Spleen (tissue), 11 donors: ENCODE measurements around the gene HOMER3. TPM values are rescaled to one million over a fixed set of nuclear protein-coding genes. Genes with fewer than 3 reads are reported as not detected.

Experiments
- DNase-seq: peaks from one replicate; pipeline ENCODE4 v3.0.0-alpha.2; 2020
- H3K27ac ChIP-seq, 8 donors: fragments of 200-600 bp; sonication (generic) in 7 of 8; 1 replicate in 4 of 8; 2 replicates in 4 of 8; pipeline versions ENCODE4 v1.5.0 to v1.8.0; 2016 to 2021; ENCODE audit warnings: inconsistent platforms in 4 of 8, mild to moderate bottlenecking in 4 of 8, moderate library complexity in 1 of 8
- H3K27me3 ChIP-seq, 7 donors: fragments of 200-600 bp; sonication (generic) in 6 of 7; replicated peaks in 1 of 7; 1 replicate in 4 of 7; 2 replicates in 3 of 7; pipeline versions ENCODE4 v1.5.0 to v1.8.0; 2016 to 2021; ENCODE audit warnings: inconsistent platforms in 3 of 7, mild to moderate bottlenecking in 1 of 7
- H3K36me3 ChIP-seq, 6 donors: fragments of 200-600 bp; sonication (generic) in 5 of 6; 1 replicate in 4 of 6; 2 replicates in 2 of 6; pipeline versions ENCODE4 v1.5.0 to v1.8.0; 2016 to 2021; ENCODE audit warnings: inconsistent platforms in 2 of 6
- H3K4me1 ChIP-seq, 6 donors: fragments of 200-600 bp; sonication (generic) in 5 of 6; 1 replicate in 3 of 6; 2 replicates in 3 of 6; pipeline versions ENCODE4 v1.5.0 to v1.8.0; 2016 to 2021; ENCODE audit warnings: inconsistent platforms in 3 of 6
- H3K4me3 ChIP-seq, 8 donors: fragments of 200-600 bp; sonication (generic) in 7 of 8; 1 replicate in 4 of 8; 2 replicates in 4 of 8; pipeline versions ENCODE4 v1.5.0 to v1.8.0; 2016 to 2021; ENCODE audit warnings: inconsistent platforms in 4 of 8, mild to moderate bottlenecking in 4 of 8, moderate library complexity in 2 of 8
- H3K9me3 ChIP-seq, 8 donors: fragments of 200-600 bp; sonication (generic) in 7 of 8; 1 replicate in 4 of 8; 2 replicates in 4 of 8; pipeline versions ENCODE4 v1.5.0 to v1.8.0; 2016 to 2021; ENCODE audit warnings: inconsistent platforms in 4 of 8
- POLR2A ChIP-seq, 3 donors: fragments of 450-650 bp; IDR thresholded peaks; one replicate each; pipeline ENCODE4 v1.5.1; 2017; ENCODE audit warnings: antibody characterized with exemption in 3 of 3, mild to moderate bottlenecking in 1 of 3
- POLR2AphosphoS5 ChIP-seq, 3 donors: sonication (generic); formaldehyde crosslinking; IDR thresholded peaks; one replicate each; pipeline ENCODE4 v1.5.1; 2017; ENCODE audit warnings: antibody characterized with exemption in 3 of 3
- WGBS, 5 donors: extraction: QIAGEN DNeasy Blood & Tissue Kit in 3 of 5; methylation state at CpG; one replicate each; pipeline versions ENCODE4 v1.1.5 to v1.1.7; 2013 to 2018; 5-methylcytosine and 5-hydroxymethylcytosine counted together
- intact Hi-C: fragments of 100-400 bp; cut with DNase I; formaldehyde crosslinking; loops from one replicate; pipeline ENCODE4 v1.15.0; 2023; ENCODE audit warnings: low total_unique reads
- polyA plus RNA-seq, 3 donors: library from polyadenylated mRNA; stranded (reverse); fragments of 200-250 nt; gene quantifications; one replicate each; pipeline ENCODE4 v1.2.1, GENCODE V29; 2013
- total RNA-seq, 7 donors: library from RNA; depleted of rRNA in 3 of 7; stranded (reverse); fragments of >200 nt in 3 of 7; fragmentation: NEBNext Ultra II Directional in 4 of 7; extraction: Animal tissue kit (Norgen Biotek cat#: 25700) in 4 of 7; gene quantifications; one replicate each; pipeline versions ENCODE4 v1.1.0 to v1.2.1, GENCODE V29; 2016 to 2021
- TF ChIP-seq, protein P1 (sequence below), 11 experiments: fragments of 200-600 bp in 7 of 11; fragments of 450-650 bp in 4 of 11; sonication (generic) in 4 of 11; IDR thresholded peaks in 8 of 11; conservative IDR thresholded peaks in 3 of 11; 1 replicate in 7 of 11; 2 replicates in 4 of 11; pipeline versions ENCODE4 v1.4.0 to v1.8.0; 2016 to 2021; ENCODE audit warnings: antibody characterized with exemption in 11 of 11, inconsistent platforms in 4 of 11, mild to moderate bottlenecking in 1 of 11
- donor health status: healthy with polysubstance abuse.
- donor health status: DM: no; HTN: no; CAD: no; lungs with moderate emphysema.
- donor health status: DM: no; HTN: no; CAD: no.
- donor health status: Bipolar disorder and iron deficiency.
- donor health status: healthy.
- donor health status: DM: no; HTN: no; CAD: no.
- donor health status: DM: yes; HTN: yes; CAD: no.

The HOMER3 gene
- total and polyA plus RNA-seq, 10 donors, result 22.4 to 279 (median 86.5) TPM

DNA sequence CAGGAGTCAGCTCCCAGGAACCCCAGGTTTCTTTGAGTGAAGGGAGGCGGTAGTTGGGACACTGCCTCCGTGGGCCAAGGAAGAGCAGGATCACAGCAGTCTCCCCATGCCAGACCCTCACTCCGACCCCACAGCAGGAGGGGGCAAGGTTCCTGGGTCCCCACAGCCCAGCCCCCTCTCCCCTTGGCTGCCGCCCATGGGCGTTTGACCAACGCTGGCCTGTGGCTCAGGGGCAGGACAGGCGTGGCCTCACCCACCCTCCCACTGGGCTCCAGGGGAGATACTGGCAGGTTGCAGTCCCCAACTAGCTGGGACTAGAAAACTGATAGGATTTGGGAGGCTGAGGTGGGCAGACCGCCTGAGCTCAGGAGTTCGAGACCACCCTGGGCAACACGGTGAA, 31.0 kb downstream of the HOMER3 start:
- WGBS, 5 donors, result 90 to 96% (median 95%) methylated on average over 10 of the region's 10 CpGs
- Histone ChIP-seq H3K4me1 (peaks cover 0 to 25% (median 14%) of the 10 kb centered on the region in 6 donors), H3K27me3 (no peaks in the 10 kb centered on the region), H3K4me3 (no peak overlapping the region), H3K9me3 (no peaks in the 10 kb centered on the region), H3K27ac (no peak overlapping the region), H3K36me3 (peaks cover 0 to 100% (median 85%) of the 10 kb centered on the region in 6 donors)
- TF ChIP-seq POLR2AphosphoS5 (IDR thresholded peaks at IDR 0.05), result peak in 1 of 3 donors; percentile 51
- TF ChIP-seq, protein P1, sequence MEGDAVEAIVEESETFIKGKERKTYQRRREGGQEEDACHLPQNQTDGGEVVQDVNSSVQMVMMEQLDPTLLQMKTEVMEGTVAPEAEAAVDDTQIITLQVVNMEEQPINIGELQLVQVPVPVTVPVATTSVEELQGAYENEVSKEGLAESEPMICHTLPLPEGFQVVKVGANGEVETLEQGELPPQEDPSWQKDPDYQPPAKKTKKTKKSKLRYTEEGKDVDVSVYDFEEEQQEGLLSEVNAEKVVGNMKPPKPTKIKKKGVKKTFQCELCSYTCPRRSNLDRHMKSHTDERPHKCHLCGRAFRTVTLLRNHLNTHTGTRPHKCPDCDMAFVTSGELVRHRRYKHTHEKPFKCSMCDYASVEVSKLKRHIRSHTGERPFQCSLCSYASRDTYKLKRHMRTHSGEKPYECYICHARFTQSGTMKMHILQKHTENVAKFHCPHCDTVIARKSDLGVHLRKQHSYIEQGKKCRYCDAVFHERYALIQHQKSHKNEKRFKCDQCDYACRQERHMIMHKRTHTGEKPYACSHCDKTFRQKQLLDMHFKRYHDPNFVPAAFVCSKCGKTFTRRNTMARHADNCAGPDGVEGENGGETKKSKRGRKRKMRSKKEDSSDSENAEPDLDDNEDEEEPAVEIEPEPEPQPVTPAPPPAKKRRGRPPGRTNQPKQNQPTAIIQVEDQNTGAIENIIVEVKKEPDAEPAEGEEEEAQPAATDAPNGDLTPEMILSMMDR (IDR thresholded peaks at IDR 0.05 in 8 of 11, conservative IDR thresholded peaks at IDR 0.05 in 3 of 11), result no peak
- DNase-seq, result no peak
- intact Hi-C loops, result no loop called here

DNA sequence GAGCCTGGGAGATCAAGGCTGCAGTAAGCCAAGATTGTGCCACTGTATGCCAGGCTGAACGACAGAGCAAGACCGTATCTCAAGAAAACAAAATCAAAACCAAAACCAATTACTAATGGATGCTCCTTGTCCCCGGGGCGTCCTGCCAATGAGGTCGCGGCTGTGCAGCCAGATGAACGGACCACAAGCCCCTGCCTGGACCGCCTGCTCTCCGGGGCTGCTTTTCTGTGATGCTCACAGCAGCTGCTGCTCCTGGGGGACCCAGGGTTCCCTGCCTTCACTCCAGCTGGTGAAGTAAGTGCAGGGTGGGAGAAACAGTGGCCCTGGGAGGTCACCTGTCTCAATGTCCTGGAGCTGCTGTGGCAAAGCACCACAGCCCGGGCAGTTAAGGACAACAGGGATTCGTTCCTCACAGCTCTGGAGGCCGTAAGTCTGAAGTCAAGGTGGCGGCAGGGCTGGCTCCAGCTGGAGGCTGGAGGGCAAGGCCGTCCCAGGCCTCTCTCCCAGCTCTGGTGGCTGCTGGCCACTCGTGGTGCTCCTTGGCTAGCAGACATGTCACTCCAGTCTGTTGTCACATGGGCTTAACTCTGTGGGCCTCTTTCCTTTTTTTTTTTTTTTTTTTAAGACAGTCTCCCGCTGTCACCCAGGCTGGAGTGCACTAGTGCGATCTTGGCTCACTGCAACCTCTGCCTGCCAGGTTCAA, 31.9 kb downstream of the HOMER3 start:
- Histone ChIP-seq H3K4me3 (no peak overlapping the region), H3K9me3 (no peaks in the 10 kb centered on the region), H3K36me3 (peaks cover 0 to 100% (median 88%) of the 10 kb centered on the region in 6 donors), H3K27me3 (no peaks in the 10 kb centered on the region), H3K27ac (no peak overlapping the region), H3K4me1 (peaks cover 0 to 16% (median 9%) of the 10 kb centered on the region in 6 donors)
- intact Hi-C loops, result no loop called here
- DNase-seq, result no peak
- TF ChIP-seq, protein P1 (IDR thresholded peaks at IDR 0.05 in 8 of 11, conservative IDR thresholded peaks at IDR 0.05 in 3 of 11), result no peak
- peak; percentile 8 to 50 (median 14) for TF ChIP-seq POLR2AphosphoS5 (IDR thresholded peaks at IDR 0.05)
- WGBS, 5 donors, result 91 to 95% (median 94%) methylated on average over 17 of the region's 17 CpGs

- no peaks in the 10 kb centered on the region for H3K9me3 ChIP-seq
- TF ChIP-seq, protein P1 (IDR thresholded peaks at IDR 0.05 in 8 of 11, conservative IDR thresholded peaks at IDR 0.05 in 3 of 11), result no peak
- peak in 2 of 3 donors; percentile 18 to 63 for TF ChIP-seq POLR2AphosphoS5 (IDR thresholded peaks at IDR 0.05)
- TF ChIP-seq POLR2A (IDR thresholded peaks at IDR 0.05), result no peak
- H3K36me3 ChIP-seq, result peaks cover 0 to 98% (median 80%) of the 10 kb centered on the region in 6 donors
- H3K4me3 ChIP-seq, result no peak overlapping the region
- H3K27ac ChIP-seq, result no peak overlapping the region
- no peaks in the 10 kb centered on the region for H3K27me3 ChIP-seq
- no peak for DNase-seq
- intact Hi-C loops, result no loop called here
- WGBS, 5 donors, result 94 to 95% (median 94%) methylated on average over 23 to 36 of the region's 36 CpGs
- H3K4me1 ChIP-seq, result no peaks in the 10 kb centered on the region
Observed at GRCh38 chr19:18906605-18907519, 34.2 kb downstream of the HOMER3 start.
